Measurements from ENCODE around the gene TIMM44.

TIMM44 gene

DNA sequence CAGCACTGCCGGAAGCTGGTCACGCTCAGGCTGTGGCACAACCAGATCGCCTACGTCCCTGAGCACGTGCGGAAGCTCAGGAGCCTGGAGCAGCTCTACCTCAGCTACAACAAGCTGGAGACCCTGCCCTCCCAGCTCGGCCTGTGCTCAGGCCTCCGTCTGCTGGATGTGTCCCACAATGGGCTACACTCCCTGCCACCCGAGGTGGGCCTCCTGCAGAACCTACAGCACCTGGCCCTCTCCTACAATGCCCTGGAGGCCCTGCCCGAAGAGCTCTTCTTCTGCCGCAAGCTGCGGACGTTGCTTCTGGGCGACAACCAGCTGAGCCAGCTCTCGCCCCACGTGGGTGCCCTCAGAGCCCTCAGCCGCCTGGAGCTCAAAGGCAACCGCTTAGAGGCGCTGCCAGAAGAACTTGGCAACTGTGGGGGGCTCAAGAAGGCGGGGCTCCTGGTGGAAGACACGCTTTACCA is 43.0 kb downstream of the TIMM44 start:
- DNase-seq (ENCODE audit: low read depth), result no peak

DNA sequence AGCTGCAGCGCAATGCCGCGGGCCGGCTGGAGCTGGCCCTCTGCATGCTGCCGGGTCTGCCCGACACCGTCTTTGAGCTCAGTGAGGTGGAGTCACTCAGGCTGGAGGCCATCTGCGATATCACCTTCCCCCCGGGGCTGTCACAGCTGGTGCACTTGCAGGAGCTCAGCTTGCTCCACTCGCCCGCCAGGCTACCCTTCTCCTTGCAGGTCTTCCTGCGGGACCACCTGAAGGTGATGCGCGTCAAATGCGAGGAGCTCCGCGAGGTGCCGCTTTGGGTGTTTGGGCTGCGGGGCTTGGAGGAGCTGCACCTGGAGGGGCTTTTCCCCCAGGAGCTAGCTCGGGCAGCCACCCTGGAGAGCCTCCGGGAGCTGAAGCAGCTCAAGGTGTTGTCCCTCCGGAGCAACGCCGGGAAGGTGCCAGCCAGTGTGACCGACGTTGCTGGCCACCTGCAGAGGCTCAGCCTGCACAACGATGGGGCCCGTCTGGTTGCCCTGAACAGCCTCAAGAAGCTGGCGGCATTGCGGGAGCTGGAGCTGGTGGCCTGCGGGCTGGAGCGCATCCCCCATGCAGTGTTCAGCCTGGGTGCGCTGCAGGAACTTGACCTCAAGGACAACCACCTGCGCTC is 43.6 kb downstream of the TIMM44 start:
- no peak for DNase-seq (ENCODE audit: low read depth)

DNA sequence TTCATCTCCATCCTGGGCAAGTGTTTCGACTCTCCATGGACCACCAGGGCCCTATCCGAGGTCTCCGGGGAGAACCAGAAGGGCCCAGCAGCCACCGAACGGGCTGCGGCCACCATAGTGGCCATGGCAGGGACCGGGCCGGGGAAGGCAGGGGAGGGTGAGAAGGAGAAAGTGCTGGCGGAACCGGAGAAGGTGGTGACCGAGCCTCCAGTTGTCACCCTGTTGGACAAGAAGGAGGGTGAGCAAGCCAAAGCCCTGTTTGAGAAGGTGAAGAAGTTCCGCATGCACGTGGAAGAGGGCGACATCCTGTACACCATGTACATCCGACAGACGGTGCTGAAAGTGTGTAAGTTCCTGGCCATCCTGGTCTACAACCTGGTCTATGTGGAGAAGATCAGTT is 44.5 kb downstream of the TIMM44 start:
- no peak for DNase-seq (ENCODE audit: low read depth)

GRCh38 chr19:7897292-7897691 is 46.2 kb downstream of the TIMM44 start:
- DNase-seq (ENCODE audit: low read depth), result no peak

GRCh38 chr19:7895565-7895964 is 47.9 kb downstream of the TIMM44 start:
- DNase-seq (ENCODE audit: low read depth), result no peak

DNA sequence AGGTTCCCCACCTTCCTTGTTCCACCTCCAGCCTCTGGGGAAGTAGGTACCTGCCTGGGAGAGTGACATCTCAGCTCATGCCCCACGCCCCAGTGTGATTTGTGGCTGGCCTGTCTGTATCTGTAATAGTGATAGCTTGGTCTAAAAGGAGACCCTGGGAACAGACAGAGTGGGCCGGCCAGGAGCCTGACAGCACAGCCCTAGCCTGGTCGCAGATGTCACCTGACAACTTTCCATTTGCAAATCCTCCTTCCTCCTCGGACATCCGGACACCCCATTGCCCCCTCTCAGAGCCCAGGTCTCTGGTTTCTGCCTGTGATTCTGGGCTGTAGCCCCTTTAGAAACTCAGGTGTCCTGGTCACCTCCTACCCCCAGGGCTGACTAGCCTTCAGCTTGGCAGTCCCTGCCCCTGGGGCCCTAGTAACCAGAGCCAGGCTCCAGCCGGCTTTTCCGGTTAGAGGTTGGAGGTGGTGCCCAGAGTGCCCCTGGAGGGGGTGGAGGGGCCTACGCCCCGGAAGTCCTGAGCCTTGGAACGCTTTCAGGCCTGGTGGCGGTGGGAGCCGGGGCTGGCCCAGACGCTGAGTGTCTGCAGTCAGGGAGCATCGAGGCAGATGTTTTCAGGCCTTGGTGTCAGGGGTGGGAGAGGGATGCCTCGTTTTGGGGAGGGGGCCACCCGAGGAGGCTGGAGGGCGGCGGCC is 48.7 kb downstream of the TIMM44 start:
- no peak for DNase-seq (ENCODE audit: low read depth)

- peak; percentile 88 for DNase-seq (ENCODE audit: low read depth)
Observed at GRCh38 chr19:7893362-7894101, 49.9 kb downstream of the TIMM44 start.

DNA sequence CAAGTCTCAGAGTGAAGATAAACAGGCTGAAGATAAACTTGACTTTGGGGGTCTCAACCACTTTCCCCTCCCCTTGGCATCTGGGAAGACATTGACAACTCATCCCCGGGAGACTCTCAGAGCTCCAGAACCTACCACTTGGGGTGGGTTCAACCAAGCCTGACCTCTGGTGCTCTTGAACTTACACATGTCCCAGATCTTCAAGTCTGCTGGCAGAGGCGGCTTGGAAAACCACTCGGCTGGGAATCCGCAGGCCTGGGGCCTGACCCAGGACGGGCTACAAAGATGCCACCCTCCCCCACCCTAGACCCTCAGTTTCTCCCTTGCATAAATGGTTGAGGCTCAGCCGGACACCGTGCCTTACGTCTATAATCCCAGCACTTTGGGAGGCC is 54.6 kb downstream of the TIMM44 start:
- DNase-seq (ENCODE audit: low read depth), result no peak

DNA sequence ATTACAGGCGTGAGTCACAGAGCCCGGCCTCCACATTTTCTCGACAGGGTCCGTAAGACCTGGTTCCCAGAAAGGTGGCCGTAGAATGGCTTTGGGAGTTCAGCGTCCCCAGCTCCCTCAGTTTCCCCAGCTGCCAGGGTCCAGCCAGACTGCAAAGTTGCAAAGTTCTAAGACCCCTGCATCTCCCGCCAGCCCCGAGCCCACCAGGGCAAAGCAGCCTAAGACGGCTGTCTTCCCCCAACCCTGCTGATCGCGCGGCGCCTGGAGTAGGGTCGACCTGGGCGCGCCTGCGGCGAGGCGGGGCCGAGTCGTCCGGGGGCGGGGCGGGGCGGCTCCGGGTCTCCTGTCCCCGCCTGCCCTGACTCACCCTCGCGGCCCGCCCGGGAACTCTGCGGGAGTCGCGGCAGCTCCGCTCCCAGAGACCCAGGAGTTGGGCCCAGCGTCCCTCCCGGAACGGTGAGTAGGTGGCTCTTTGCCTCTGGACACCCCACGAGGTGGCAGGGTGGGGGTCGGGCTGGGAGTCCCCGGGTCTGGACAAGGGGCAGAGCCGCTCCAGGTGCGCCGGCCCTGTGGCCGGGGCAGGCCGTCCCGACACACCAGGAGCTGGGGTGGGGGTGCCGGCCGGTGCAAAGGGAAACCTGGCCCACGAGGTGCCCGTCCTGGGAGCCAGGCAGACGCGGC is 55.2 kb downstream of the TIMM44 start, which contains the start of gene LRRC8E:
Gene LRRC8E, plus strand, starts transcription at position 366 of the 681 bp plus-strand sequence. CDS start 7,094 bp downstream, outside the sequence.
- DNase-seq (ENCODE audit: low read depth), result peak; percentile 87

- no peak for DNase-seq (ENCODE audit: low read depth)
Observed at GRCh38 chr19:7887408-7888144, 55.9 kb downstream of the TIMM44 start.

GRCh38 chr19:7885818-7886217 is 57.6 kb downstream of the TIMM44 start:
- no peak for DNase-seq (ENCODE audit: low read depth)

- peak; percentile 69 for DNase-seq (ENCODE audit: low read depth)
Observed at GRCh38 chr19:7883796-7884570, 59.5 kb downstream of the TIMM44 start.

DNA sequence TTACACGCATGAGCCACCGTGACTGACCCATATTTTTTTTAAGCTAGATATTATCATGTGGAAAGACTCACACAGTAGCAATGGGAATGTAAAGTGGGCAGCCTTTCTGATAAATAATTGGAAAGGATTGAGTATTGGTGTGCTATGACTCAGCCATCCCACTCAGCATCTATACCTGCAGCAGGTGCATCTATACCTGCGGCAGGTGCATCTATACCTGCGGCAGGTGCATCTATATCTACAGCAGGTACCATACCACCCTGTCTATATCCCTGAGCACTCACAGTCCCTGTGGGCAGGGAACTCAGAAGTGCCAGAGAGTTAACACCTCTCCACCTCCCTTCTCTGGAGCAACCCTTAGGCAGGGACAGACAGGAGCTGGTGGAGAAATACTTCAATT is 60.4 kb downstream of the TIMM44 start:
- DNase-seq (ENCODE audit: low read depth), result no peak

DNA sequence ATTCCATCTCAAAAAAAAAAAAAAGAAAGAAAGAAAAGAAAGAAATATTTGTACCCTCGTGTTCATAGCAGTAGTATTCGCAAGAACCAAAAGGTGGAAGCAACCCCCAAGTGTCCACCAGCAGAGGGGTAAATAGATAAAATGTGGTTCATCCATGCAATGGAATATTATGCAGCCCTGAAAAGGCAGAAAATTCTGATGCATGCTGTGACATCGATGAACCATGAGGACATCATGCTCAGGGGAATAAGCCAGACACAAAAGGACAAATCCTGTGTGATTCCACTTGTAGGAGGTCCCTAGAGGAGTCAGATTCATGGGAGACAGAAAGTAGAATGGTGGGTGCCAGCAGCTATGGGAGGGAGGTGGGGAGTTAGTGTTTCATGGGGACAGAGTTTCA is 61.6 kb downstream of the TIMM44 start:
- no peak for DNase-seq (ENCODE audit: low read depth)

GRCh38 chr19:7879836-7880235 is 63.6 kb downstream of the TIMM44 start:
- no peak for DNase-seq (ENCODE audit: low read depth)

- DNase-seq (ENCODE audit: low read depth), result no peak
Observed at GRCh38 chr19:7879111-7879807, 64.2 kb downstream of the TIMM44 start.

DNA sequence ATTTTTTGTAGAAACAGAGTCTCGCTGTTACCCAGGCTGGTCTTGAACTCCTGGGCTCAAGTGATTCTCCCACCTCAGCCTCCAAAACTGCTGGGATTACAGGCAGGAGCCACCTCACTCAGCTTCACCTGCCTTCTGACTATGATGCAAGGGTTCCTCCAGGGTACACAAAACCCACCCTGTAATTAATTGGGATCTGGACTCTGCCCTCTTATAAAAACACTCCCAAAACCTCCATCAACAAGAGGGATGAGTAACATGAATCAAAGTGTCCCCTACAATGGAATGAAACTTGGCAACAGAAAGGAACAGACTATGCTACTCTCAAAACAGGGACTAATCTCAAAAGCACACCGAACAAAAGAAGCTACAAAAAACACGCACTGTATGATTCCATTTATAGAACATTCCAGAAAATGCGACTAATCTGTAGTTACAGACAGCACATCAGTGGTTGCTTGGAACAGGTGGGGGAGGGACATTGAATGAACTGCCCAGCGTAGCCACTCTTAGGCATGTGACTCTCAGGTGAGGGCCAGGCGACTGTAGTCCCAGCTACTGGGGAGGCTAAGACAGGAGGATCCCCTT is 66.1 kb downstream of the TIMM44 start:
- DNase-seq (ENCODE audit: low read depth), result no peak
